Measurements from ENCODE around the gene EDEM3. TPM values are rescaled to one million over a fixed set of nuclear protein-coding genes. Genes with fewer than 3 reads are reported as not detected.

Gene EDEM3
- total and polyA plus RNA-seq, 2 of the 8 experiments (the other 6 are each of a cell fraction or from before 2014, with no cell fraction given) = 1.6 to 14.0 TPM

DNA sequence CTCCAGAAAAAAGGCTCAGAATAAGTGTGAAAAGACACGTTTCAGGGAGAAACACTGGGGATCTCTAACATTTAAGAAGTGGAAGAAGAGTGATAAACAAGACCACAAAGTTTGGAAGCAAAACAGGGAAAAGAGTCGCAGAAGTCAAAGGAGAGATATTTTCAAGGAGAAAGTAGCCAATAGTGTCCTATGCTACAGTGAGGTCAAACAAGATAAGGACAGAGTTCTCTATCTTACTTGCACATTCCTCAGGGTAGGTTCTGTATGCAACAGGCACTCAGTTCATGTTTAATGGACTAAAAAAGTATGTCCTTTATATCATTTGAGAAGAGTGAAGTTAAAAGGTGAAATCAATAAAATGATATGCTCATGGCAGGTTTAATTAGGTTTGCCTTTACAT lies 13.8 kb upstream of the EDEM3 start (continued):
- TF ChIP-seq, protein P1, sequence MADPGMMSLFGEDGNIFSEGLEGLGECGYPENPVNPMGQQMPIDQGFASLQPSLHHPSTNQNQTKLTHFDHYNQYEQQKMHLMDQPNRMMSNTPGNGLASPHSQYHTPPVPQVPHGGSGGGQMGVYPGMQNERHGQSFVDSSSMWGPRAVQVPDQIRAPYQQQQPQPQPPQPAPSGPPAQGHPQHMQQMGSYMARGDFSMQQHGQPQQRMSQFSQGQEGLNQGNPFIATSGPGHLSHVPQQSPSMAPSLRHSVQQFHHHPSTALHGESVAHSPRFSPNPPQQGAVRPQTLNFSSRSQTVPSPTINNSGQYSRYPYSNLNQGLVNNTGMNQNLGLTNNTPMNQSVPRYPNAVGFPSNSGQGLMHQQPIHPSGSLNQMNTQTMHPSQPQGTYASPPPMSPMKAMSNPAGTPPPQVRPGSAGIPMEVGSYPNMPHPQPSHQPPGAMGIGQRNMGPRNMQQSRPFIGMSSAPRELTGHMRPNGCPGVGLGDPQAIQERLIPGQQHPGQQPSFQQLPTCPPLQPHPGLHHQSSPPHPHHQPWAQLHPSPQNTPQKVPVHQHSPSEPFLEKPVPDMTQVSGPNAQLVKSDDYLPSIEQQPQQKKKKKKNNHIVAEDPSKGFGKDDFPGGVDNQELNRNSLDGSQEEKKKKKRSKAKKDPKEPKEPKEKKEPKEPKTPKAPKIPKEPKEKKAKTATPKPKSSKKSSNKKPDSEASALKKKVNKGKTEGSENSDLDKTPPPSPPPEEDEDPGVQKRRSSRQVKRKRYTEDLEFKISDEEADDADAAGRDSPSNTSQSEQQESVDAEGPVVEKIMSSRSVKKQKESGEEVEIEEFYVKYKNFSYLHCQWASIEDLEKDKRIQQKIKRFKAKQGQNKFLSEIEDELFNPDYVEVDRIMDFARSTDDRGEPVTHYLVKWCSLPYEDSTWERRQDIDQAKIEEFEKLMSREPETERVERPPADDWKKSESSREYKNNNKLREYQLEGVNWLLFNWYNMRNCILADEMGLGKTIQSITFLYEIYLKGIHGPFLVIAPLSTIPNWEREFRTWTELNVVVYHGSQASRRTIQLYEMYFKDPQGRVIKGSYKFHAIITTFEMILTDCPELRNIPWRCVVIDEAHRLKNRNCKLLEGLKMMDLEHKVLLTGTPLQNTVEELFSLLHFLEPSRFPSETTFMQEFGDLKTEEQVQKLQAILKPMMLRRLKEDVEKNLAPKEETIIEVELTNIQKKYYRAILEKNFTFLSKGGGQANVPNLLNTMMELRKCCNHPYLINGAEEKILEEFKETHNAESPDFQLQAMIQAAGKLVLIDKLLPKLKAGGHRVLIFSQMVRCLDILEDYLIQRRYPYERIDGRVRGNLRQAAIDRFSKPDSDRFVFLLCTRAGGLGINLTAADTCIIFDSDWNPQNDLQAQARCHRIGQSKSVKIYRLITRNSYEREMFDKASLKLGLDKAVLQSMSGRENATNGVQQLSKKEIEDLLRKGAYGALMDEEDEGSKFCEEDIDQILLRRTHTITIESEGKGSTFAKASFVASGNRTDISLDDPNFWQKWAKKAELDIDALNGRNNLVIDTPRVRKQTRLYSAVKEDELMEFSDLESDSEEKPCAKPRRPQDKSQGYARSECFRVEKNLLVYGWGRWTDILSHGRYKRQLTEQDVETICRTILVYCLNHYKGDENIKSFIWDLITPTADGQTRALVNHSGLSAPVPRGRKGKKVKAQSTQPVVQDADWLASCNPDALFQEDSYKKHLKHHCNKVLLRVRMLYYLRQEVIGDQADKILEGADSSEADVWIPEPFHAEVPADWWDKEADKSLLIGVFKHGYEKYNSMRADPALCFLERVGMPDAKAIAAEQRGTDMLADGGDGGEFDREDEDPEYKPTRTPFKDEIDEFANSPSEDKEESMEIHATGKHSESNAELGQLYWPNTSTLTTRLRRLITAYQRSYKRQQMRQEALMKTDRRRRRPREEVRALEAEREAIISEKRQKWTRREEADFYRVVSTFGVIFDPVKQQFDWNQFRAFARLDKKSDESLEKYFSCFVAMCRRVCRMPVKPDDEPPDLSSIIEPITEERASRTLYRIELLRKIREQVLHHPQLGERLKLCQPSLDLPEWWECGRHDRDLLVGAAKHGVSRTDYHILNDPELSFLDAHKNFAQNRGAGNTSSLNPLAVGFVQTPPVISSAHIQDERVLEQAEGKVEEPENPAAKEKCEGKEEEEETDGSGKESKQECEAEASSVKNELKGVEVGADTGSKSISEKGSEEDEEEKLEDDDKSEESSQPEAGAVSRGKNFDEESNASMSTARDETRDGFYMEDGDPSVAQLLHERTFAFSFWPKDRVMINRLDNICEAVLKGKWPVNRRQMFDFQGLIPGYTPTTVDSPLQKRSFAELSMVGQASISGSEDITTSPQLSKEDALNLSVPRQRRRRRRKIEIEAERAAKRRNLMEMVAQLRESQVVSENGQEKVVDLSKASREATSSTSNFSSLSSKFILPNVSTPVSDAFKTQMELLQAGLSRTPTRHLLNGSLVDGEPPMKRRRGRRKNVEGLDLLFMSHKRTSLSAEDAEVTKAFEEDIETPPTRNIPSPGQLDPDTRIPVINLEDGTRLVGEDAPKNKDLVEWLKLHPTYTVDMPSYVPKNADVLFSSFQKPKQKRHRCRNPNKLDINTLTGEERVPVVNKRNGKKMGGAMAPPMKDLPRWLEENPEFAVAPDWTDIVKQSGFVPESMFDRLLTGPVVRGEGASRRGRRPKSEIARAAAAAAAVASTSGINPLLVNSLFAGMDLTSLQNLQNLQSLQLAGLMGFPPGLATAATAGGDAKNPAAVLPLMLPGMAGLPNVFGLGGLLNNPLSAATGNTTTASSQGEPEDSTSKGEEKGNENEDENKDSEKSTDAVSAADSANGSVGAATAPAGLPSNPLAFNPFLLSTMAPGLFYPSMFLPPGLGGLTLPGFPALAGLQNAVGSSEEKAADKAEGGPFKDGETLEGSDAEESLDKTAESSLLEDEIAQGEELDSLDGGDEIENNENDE (IDR thresholded peaks at IDR 0.05; ENCODE audit: insufficient replicate concordance, low read length) = no peak
- no peak for TF ChIP-seq JUND (IDR thresholded peaks at IDR 0.05; ENCODE audit: low read length)
- TF ChIP-seq RFX5 (IDR thresholded peaks at IDR 0.05; ENCODE audit: borderline replicate concordance, low read depth, low read length) = no peak
- TF ChIP-seq TAF1 (IDR thresholded peaks at IDR 0.05; ENCODE audit: low read depth, low read length) = no peak
- no peak for TF ChIP-seq SIX5 (IDR thresholded peaks at IDR 0.05; ENCODE audit: low read depth, low read length)
- no peak for TF ChIP-seq BACH1 (IDR thresholded peaks at IDR 0.05; ENCODE audit: low read length)

All from H1 (cell line).